EH (cell line): Measurements from ENCODE around the gene EXOC3L4.
"Not testable (repeated sequence)": the region's sequence is repeated elsewhere in the genome, so short reads cannot be mapped to it uniquely, and the experiment has no call there.

Experiments used
- DNase-seq: peaks from one replicate; pipeline ENCODE4 v3.0.0-alpha.2; 2015; ENCODE audit warnings: low read depth

Gene EXOC3L4

DNA sequence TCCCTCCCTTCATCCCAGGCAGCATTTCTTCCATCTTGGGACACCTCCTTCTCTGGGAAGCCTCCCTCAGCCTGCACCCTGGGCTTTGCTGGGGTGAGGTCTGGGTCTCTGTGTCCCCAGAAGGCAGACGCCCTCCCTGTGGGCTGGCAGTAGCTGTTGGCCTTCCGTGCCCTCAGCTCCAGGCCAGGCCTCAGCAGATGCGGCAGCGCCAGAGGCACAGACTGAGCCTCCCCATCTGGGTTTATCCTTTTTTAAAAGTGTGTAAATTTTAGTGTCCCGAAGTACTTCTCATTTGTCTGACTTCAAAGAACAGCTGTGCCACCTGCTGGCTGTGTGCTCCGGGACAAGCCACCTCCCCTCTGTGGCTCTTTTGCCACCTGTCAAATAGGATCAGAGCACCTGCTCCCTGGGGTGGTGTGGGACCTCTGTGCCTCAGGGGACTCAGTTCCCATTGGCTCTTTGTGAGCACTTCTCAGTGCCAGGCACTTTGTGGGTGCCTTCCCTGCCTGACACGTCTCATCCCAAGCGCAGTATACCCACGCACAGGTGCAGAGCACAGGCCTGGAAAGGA is 11.1 kb downstream of the EXOC3L4 start:
- no peak for DNase-seq

DNA sequence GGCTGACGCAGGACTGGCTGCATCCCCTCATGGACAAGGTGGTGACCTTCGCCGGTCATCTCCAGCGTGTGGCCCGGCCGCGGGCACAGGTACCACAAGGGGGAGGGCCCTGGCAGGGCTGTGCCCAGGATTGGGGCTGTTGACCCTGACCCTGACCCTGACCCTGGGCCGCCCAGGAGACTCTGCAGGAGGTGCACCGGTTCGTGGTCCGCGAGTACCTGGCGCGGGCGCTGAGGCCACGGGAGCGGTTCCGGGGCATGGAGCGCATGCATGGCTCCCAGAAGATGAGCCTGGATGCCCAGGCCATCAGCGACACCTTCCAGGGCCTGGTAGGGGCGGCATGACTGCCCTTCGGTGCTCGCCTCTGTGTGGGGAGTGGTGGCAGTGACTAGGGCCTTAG is 12.9 kb downstream of the EXOC3L4 start:
- DNase-seq = no peak

DNA sequence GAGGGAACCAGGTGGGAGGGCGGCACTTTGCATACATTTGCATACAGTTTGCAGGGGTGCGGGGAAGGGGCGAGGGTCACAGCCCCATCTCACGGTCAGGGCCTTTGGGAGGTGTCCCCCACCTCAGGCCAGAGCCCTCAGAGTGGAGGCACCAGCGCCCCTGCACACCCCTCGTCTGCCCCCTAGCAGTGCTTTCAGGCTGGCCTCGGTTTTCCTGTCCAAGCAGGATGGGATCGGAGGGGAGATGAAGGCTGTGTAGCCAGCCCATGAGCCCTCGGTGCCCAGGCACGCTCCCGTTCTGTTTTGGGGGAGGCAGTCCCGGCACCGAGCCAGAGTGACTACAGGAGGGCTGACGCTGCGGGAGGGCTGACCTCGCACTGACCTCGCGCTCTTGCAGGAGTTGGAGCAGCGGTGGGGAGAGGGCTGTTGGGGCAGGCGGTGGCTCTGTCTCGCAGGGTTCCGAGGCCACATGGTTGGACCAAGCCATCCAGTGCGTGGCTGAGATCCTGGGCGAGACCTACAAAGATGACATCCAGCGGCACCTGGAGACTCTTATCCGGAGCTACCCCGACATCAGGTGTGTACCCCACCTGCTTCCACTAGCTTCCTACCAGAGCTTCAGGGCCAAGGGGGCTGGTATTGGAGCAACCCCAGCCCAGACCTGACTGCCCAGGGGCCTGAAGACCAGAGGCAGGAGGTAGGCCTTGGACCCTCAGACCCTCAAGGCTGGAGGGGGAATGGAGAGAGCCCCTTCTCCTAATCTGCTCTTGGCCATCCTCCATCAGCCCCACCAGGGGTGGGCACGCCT is 13.6 kb downstream of the EXOC3L4 start:
- no peak for DNase-seq

DNA sequence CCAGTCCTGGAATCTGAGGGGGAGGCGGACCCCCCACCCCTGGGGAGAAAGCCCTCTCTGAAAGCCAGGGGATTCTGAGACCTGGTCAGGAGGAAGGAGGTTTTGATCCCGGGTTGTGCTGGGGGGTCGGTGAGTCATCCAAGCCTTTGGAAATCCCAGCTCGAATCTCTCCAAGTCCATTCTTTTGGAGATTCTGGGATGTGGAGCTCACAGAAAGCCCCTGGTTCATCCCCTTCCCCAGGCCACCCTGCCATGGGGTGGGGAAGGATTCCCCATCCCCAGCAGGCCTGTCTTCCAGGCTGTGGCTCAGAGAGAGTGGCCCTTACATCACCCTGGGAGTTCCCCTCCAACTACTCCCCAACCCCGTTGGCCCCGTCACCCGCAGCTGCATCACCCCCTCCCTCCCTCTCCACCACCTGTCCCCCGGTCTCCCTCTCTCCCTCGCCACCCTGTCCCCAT is 14.3 kb downstream of the EXOC3L4 start:
- DNase-seq = peak; percentile 56

DNA sequence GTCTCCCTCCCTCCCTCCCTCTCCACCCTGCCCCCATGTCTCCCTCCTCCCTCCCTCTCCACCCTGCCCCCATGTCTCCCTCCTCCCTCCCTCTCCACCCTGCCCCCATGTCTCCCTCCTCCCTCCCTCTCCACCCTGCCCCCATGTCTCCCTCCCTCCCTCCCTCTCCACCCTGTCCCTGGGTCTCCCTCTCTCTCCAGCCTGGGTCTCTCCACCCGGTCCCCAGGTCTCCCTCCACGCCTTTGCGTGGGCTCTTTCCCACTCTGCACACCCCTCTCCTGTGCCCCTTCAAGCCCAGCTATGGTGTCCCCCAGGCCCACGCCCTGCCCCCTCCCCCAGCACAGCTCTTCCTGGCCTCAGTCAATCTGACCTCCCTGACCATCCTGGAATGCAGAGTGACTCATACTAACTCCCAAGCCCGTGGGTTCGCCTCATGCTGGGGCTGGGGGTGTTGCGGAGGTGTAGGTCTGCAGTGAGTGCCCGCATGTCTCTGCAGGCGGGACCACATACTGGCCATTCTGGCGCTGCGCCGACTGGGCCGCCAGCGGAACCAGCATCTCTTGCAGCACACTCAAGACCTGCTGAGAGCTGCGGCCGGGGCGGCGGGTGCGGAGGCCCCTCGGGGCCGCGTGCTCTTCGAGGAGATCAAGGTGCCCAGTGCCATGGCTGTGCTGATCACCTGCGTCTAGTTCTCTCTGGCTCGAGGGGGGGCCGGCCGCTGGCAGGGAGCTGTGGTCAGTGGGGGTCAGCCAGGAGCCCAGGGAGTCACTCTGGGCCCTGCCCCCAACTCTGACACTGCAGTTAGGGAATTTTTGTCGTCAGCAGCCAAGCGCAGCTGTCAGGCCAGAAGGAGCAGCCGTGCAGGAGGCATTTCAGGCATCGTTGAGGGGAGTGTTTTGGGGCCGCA is 15.3 kb downstream of the EXOC3L4 start:
- DNase-seq = peak; percentile 89

DNA sequence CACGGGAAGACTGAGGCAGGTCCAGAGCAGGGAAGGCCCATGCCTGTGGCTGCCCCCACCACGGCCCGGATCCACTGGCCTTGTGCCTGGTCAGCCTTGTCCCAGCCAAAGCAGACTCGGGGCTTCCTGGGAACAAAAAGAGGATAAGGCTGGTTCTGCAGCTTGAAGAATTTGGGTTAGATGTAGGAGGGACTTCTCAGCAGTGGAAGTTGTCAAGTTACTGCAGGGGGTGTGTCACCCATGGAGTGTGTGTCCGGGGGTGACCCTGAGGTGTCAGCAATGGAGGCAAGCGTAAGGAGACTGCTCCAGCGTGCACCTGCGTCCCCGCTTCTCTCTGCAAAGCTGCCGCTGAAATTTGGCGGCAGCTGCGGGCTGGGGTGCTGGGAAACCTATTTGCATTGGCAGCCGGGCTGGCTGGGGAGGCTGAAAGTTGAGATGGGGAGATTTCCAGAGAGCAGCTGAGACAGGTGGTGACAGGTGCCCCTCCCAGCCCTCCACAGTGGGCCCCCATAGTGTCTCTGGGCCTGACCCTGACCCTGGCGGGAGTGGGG is 16.2 kb downstream of the EXOC3L4 start:
- peak; percentile 43 for DNase-seq

DNA sequence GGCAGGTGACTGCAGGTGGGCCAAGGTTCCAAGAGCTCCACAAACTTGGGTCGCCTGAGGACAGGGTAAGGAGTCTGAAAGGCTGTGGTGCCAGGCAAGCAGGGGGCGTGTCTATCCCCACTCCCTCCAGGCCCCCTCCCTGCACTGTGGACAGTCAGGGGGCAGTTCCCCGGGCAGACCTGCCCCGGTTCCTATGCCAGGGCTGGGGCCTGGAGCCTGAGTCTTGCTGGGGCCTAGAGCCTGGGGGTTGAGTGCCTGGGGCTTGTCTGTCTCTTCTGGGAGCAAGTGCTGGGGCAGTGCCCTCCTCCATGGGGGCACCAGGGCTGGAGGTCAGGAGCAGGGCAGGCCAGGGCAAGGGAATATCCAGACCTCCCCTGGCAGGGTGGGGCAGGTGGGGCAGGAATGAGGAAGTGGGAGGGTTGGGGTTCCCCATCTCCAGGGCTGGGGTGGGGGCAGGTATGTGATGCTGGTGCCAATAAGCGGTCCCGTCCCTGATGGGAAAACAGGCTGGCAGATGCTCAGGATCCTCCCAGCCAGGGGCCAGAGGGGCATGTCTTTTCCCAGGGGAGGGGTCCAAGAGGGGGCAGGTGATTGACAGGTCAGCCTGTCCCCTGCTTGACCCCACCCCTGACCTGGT is 16.8 kb downstream of the EXOC3L4 start:
- no peak for DNase-seq

DNA sequence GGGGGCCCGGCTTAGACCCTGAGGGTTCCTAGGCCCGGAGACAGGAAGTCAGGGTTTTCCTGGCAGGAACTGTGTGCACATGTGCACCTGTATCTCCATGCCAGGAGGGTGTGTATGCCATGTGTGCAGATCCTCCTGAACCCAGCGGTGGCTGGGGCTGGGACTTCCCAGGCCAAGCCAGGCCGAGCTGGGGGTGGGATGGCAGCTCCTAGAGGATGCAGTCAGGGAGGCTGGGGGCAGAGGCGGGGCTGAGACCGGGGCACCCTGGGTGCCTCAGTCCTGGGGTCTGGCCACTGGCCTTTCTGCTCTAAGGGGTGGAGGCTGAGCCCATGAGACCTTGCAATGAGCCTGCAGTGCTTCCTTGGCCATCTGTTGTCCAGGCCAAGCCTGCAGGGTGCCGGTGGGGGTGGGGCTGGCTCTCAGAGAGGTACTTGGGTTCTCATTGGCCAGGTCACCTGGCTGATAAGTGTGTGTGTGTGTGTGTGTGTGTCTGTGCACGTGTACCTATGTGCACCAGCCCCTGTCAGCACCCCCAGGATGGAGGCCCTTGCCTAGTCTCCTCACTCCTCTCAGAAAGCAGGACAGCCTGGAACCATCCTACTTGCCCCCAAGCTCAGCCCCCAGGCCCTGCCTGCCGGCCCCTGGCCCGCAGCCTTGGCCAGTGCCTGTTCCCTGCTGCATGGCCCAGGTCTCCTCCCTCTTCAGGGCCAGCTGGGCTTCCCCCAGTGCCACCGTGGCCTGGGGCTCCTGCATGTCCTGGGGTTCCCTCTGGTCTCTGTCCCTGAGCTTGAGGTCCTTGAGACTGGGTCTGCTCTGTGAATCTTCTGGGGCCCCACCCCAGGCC is 18.1 kb downstream of the EXOC3L4 start:
- DNase-seq = no peak

DNA sequence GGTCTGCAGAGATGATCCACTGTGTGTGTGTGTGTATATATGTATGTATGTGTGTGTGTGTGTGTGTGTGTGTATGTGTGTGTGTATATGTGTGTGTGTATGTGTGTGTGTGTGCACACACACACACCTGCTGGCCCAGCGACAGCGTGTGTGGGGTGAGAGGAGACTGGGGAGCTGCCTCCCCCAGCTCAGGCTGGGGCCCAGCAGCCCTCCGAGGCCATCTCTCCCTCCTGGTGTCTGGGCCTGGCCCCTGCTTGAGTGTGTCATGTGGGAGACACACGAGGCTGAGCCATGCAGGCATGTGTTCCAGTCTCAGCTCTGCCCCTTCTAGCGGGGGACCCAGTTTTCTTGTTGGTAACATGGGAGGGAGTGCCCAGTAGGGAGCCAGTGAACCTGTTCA is 18.8 kb downstream of the EXOC3L4 start:
- DNase-seq = no peak

DNA sequence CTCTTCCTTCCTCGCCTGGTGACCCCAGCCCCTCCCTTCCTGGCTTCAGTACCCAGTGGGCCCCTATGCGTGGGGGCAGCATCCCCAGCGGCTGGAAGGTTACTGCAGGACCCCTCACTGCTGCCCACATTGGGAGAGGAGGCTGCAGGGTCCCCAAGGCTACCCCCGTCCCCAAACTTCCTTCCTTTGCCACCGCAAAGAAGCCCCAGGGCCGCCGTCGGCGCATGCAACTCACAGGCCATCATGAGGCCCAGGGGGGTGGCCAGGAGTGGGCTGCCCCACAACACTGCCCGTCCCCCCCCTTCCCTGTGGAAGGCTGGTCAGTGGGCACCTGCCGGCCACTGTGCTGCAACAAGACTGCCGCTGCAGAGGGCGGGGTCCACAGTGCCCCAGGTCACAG is 19.2 kb downstream of the EXOC3L4 start:
- no peak for DNase-seq

DNA sequence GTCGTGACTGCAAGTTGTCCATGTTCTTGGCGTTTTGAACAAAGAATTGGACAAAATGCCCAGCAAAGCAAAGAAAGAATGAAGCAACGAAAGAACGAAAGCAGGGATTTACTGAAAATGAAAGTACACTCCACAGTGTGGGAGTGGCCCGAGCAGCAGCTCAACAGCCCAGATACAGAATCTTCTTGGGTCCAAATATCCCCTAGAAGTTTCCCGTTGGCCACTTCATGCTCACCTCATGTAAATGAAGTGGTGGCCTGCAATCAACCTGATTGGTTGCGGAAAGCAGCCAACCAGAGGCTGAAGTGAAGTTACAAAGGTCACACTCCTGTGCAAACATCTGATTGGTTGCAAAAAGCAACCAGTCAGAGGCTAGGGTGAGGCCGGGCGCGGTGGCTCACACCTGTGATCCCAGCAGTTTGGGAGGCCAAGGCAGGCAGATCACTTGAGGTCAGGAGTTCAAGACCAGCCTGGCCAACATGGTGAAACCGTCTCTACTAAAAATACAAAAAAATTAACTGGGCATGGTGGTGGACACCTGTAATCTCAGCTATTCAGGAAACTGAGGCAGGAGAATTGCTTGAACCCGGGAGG is 20.7 kb downstream of the EXOC3L4 start:
- DNase-seq = not testable (repeated sequence)

DNA sequence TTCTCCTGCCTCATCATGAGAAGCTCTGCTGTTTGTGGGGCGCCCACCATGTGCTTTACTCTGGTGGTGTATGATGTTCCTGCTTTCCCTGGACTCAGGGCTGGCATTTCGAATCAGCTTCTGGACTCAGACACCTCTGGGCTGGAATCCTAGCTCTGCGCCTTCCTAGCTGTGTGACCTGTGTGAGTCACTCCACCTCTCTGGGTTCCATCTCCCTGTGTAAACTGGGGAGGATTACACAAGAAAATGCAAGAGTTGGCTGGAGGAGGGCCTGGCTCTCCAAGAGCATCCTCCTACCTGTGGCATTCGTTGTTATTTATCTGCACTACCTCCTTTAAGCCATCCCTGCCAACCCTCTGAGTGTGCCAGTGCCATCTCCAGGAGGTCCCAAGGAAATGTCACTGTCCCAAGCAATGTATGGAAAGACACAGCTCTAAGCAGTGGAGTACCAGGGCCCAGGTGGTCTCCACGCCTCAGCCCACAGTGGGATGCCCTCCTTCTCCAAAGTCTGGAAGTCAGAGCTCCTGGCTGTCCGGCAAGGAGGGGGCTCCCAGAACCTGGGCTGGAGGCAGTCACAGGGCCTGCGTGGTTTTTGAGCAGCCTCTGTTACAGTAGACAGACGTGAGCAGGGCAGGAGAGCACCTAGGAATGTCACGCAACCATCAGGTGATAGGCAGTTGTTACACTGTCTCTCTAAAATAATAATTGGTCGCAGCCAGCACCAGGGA is 21.5 kb downstream of the EXOC3L4 start:
- DNase-seq = no peak

DNA sequence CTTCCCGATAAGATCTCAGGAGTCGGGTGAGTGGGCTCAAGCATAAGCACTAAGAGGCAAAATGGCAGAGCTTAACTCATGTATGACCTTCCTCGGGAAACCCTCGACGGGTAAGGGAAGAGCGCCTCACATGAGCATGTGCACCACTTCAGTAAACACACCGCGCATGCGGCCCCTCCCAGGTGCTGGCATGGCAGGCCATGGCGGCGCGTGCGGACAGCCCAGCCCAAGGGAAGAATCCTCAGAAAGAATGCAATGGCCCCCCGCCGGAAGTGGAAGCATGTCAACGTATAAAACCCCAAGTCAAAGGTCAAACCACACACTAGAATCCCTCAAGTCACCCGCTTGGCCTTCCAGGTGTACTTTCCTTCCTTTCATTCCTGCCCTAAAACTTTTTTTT is 22.1 kb downstream of the EXOC3L4 start:
- DNase-seq = no peak

DNA sequence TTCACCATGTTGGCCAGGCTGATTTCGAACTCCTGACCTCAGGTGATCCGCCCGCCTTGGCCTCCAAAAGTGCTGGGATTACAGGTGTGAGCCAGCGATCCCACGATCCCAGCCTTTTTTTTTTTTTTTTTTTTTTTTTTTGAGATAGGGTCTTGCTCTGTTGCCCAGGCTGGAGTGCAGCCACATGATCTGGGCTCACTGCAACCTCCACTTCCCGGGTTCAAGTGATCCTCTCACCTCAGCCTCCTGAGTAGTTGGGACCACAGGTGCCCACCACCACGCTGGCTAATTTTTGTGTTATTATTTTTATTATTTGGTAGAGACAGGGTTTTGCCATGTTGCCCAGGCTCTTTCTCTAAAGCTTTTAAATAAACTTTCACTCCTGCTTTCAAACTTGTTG is 23.0 kb downstream of the EXOC3L4 start:
- not testable (repeated sequence) for DNase-seq

DNA sequence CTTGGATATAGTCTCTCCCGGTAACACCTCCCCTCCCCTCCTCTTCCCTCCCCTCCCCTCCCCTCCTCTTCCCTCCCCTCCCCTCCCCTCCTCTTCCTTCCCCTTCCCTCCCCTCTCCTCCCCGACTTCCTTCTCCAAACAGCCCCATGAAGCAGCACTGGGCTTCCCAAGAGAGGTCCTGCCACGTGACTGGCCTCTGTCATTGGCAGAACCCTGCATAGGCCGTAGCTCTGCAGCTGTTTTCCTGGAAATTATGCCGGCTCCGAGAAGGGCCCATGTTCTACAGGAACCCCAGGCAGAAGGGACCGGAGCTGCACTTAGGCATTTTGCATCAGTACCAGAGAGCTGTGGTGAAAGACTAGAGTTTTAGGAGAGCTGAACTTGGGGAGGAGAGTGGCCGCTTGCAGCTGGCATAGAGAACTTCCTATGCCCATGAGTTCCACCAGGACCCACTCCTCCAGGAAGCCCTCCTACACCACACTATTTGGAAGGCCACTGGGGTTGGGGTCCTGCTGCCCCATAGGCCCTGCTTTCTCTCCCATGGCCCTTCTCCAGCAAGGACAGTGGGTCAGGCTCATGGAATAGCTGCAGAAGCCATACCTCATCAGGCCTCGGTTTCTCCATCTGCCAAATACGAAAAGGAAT is 23.6 kb downstream of the EXOC3L4 start:
- peak; percentile 31 for DNase-seq

DNA sequence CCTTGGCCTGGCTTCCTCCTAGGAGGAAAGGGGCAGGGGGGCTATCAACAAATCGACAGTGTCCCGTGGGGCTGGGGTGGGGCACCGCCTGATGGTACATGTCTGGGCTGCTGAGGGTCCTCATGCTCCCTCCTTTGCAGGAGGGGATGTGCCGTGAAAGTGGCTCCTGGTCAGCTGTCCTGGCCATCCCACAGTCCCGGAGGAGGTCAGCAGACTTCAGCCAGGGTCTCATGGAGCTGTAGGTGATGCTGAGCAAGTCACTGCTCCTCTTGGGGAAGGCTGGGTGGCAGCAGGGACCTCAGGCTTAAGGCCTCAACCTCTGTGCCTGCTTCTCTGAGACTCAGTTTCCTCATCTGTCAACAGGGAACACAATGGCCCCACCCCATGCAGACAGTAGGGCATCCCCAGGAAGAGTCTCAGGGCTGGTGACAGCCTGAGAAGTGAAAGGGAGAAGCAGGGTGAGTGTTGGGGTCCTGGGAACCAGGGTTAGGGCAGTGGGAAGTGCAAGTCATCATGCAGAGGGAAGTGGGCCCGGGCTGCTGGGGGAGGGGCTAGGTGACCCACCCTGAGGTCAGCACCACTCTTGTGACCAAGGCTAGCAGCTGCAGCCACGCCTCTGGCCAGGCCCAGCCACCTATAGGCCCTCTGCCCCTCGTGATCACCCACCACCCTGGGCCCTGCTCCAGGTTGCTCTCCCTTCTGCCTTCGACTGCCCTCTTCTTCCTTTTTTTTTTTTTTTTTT is 24.3 kb downstream of the EXOC3L4 start:
- no peak for DNase-seq

DNA sequence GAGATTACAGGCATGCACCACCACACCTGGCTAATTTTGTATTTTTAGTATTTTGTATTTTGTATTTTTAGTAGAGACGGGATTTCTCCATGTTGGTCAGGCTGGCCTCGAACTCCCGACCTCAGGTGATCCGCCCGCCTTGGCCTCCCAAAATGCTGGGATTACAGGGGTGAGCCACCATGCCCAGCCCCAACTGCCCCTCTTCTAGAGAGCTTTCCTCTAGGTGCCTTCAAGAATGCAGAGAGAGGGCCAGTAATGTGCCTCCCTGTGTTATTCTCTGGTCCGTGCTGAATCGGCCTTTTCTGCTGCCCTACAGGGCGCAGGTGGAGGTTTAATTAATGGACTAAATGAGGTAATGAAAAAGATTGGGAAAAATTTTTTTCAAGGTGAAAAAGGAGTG is 25.0 kb downstream of the EXOC3L4 start:
- not testable (repeated sequence) for DNase-seq

DNA sequence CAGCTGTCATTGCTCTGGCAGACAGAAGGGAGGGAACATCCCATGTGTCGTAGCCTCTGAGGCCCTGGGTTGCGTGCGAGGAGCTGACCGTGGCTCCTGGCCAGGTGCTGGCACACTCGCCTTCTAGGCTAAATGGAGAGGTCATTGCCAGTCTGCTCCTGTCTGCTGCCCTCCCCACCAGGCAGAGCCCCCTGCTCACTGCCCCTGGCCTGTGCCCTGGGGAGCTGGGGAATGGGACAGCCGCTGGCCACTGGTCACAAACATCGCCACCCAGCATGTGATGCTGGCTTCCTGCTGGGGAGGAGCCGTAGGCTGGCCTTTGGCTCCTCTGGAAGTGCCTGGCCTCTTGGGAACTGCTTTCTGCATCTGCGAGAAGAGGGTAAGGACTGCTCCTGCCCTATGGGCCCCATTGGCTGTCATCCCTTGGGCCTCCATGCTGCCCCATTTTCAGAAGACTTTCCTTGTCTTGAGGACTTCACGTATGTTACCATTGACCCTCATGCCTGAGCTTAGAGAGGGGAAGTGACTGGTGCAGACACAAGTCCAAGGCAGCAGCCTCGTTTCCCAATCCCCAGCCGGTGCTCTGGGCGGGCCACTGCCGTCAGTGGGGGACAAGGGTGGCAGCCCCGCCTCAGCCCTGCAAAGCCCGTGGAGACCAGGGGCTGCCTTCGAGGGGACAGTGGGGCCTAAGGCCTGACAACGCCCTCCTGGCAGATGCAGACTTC is 26.8 kb downstream of the EXOC3L4 start:
- DNase-seq = no peak
